Progenitor cell of endocrine pancreas (in vitro differentiated cells): ENCODE data around the gene CNTNAP2. TPM values are rescaled to one million over a fixed set of nuclear protein-coding genes. Genes with fewer than 3 reads are reported as not detected.

Source experiments
- DNase-seq: peaks from one replicate; pipeline ENCODE4 v3.0.0; 2021; ENCODE audit warnings: low spot score; ENCODE audit not compliant: unreplicated experiment
- H3K27ac Mint-ChIP-seq: 2 replicates; pipeline ENCODE4 v1.8.0; 2021; ENCODE audit warnings: mild to moderate bottlenecking, moderate library complexity, mixed read lengths
- H3K27me3 Mint-ChIP-seq: 2 replicates; pipeline ENCODE4 v1.8.0; 2021; ENCODE audit warnings: mixed read lengths
- H3K36me3 Mint-ChIP-seq: 2 replicates; pipeline ENCODE4 v1.8.0; 2022; ENCODE audit warnings: mixed read lengths; ENCODE audit not compliant: insufficient read depth
- H3K4me1 Mint-ChIP-seq: 2 replicates; pipeline ENCODE4 v1.8.0; 2021; ENCODE audit warnings: low read depth, mixed read lengths
- H3K4me3 Mint-ChIP-seq: 2 replicates; pipeline ENCODE4 v1.8.0; 2021; ENCODE audit warnings: low read depth, mild to moderate bottlenecking, moderate library complexity, mixed read lengths
- H3K9me3 Mint-ChIP-seq: 2 replicates; pipeline ENCODE4 v1.8.0; 2021; ENCODE audit warnings: low read depth, mixed read lengths
- CTCF ChIP-seq: fragments of 200-600 bp; sonication (generic); IDR thresholded peaks from one replicate; pipeline ENCODE4 v1.5.0; 2021; ENCODE audit warnings: antibody characterized with exemption, mild to moderate bottlenecking; ENCODE audit not compliant: unreplicated experiment
- total RNA-seq: library from RNA; stranded (reverse); gene quantifications from 2 replicates; pipeline ENCODE4 v1.2.1, GENCODE V29; 2021

Gene CNTNAP2
- total RNA-seq, 1 donor from 2014 or later = 6.5 TPM

GRCh38 chr7:148223738-148224137, 2107.1 kb downstream of the CNTNAP2 start:
- Mint-ChIP-seq H3K4me1 (no peaks in the 10 kb centered on the region), H3K27me3 (no peaks in the 10 kb centered on the region), H3K4me3 (no peak overlapping the region), H3K36me3 (no peaks in the 10 kb centered on the region), H3K9me3 (no peaks in the 10 kb centered on the region), H3K27ac (no peak overlapping the region)
- TF ChIP-seq CTCF = no peak
- DNase-seq = no peak

- Mint-ChIP-seq H3K4me3 (no peak overlapping the region), H3K27me3 (no peaks in the 10 kb centered on the region), H3K4me1 (no peaks in the 10 kb centered on the region), H3K36me3 (no peaks in the 10 kb centered on the region), H3K9me3 (no peaks in the 10 kb centered on the region), H3K27ac (no peak overlapping the region)
- no peak for DNase-seq
- no peak for TF ChIP-seq CTCF
Observed at GRCh38 chr7:148230296-148230695, 2113.7 kb downstream of the CNTNAP2 start.

GRCh38 chr7:148230883-148231282, 2114.3 kb downstream of the CNTNAP2 start:
- H3K36me3 Mint-ChIP-seq = no peaks in the 10 kb centered on the region
- no peak overlapping the region for H3K4me3 Mint-ChIP-seq
- TF ChIP-seq CTCF = no peak
- no peak overlapping the region for H3K27ac Mint-ChIP-seq
- no peaks in the 10 kb centered on the region for H3K27me3 Mint-ChIP-seq
- H3K4me1 Mint-ChIP-seq = no peaks in the 10 kb centered on the region
- H3K9me3 Mint-ChIP-seq = no peaks in the 10 kb centered on the region
- DNase-seq = no peak

GRCh38 chr7:148232784-148233183, 2116.2 kb downstream of the CNTNAP2 start:
- no peak for TF ChIP-seq CTCF
- no peak for DNase-seq
- Mint-ChIP-seq H3K4me1 (no peaks in the 10 kb centered on the region), H3K27me3 (no peaks in the 10 kb centered on the region), H3K9me3 (no peaks in the 10 kb centered on the region), H3K4me3 (no peak overlapping the region), H3K36me3 (no peaks in the 10 kb centered on the region), H3K27ac (no peak overlapping the region)

- Mint-ChIP-seq H3K4me1 (no peaks in the 10 kb centered on the region), H3K9me3 (no peaks in the 10 kb centered on the region), H3K36me3 (no peaks in the 10 kb centered on the region), H3K27me3 (no peaks in the 10 kb centered on the region), H3K4me3 (no peak overlapping the region), H3K27ac (no peak overlapping the region)
- TF ChIP-seq CTCF = no peak
- DNase-seq = no peak
Observed at GRCh38 chr7:148234715-148235114, 2118.1 kb downstream of the CNTNAP2 start.
